SK-N-SH treated with all-trans-retinoic acid at 6 μM for 48 hours (cell line): Measurements from ENCODE around the gene MAP3K14.

Experiments
- ISL1 ChIP-seq: fragments of 250-450 bp; sonication (Bioruptor Pico); IDR thresholded peaks from 2 replicates; pipeline ENCODE4 v2.1.2; 2022; ENCODE audit warnings: mild to moderate bottlenecking, moderate library complexity
- PATZ1 ChIP-seq: fragments of 250-450 bp; sonication (Bioruptor Pico); IDR thresholded peaks from 2 replicates; pipeline ENCODE4 v1.8.0; 2020; ENCODE audit warnings: mild to moderate bottlenecking, moderate library complexity, borderline replicate concordance
- RARB ChIP-seq: fragments of 250-450 bp; sonication (Bioruptor Pico); IDR thresholded peaks from 2 replicates; pipeline ENCODE4 v1.8.0; 2021; ENCODE audit warnings: mild to moderate bottlenecking, moderate library complexity
- TCF4 ChIP-seq: fragments of 250-450 bp; sonication (Bioruptor Pico); IDR thresholded peaks from 2 replicates; pipeline ENCODE4 v1.8.0; 2021; ENCODE audit warnings: mild to moderate bottlenecking, moderate library complexity, borderline replicate concordance
- TSHZ2 ChIP-seq: fragments of 250-450 bp; sonication (Bioruptor Pico); IDR thresholded peaks from 2 replicates; pipeline ENCODE4 v1.5.0; 2020; ENCODE audit warnings: mild to moderate bottlenecking, moderate library complexity
- ZFP3 ChIP-seq: fragments of 250-450 bp; sonication (Bioruptor Pico); IDR thresholded peaks from 2 replicates; pipeline ENCODE4 v1.5.0; 2020; ENCODE audit warnings: mild to moderate bottlenecking, moderate library complexity
- ZFP30 ChIP-seq: fragments of 450-650 bp; formaldehyde crosslinking; IDR thresholded peaks from 2 replicates; pipeline ENCODE4 v1.5.0; 2022; ENCODE audit warnings: mild to moderate bottlenecking, moderate library complexity
- ZNF70 ChIP-seq: fragments of 450-650 bp; formaldehyde crosslinking; IDR thresholded peaks from 2 replicates; pipeline ENCODE4 v1.5.0; 2020; ENCODE audit warnings: mild to moderate bottlenecking, moderate library complexity
- ZNF8 ChIP-seq: fragments of 450-650 bp; formaldehyde crosslinking; IDR thresholded peaks from 2 replicates; pipeline ENCODE4 v1.5.0; 2020; ENCODE audit warnings: mild to moderate bottlenecking, moderate library complexity

GRCh38 chr17:45220079-45220478 lies 96.7 kb downstream of the MAP3K14 start:
- TF ChIP-seq ZNF70 (CRISPR knock-in tag) (no peak), ZFP3 (CRISPR knock-in tag) (no peak), RARB (no peak), ZFP30 (CRISPR knock-in tag) (no peak), PATZ1 (CRISPR knock-in tag) (no peak), ZNF8 (CRISPR knock-in tag) (no peak), TSHZ2 (CRISPR knock-in tag) (no peak), ISL1 (CRISPR knock-in tag) (no peak), TCF4 (CRISPR knock-in tag) (no peak)
